GM18520 (cell line): ENCODE data around the gene ESRRB.

ENCODE experiments used
- ATAC-seq: cut with Tn5 transposase; IDR thresholded peaks from one replicate; pipeline ENCODE4 v1.9.1; 2021; ENCODE audit not compliant: unreplicated experiment

ESRRB gene

GRCh38 chr14:76537906-76538647 lies 162.1 kb downstream of the ESRRB start:
- ATAC-seq: no peak

DNA sequence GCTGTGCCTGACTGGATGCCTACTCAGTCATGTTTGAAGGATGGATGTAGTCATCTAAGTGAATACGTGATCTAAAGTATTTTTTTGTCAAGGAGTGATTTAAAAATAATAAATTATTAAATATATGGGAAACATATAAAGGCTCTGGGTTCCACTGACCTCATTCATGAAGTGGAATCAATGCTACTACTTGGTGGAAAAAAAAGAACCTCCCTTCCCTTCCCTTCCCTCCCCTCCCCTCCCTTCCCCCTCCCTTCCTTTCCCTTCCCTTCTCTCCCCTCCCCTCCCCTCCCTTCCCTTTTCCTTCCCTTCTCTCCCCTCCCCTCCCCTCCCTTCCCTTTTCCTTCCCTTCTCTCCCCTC lies 162.7 kb downstream of the ESRRB start:
- no peak for ATAC-seq

GRCh38 chr14:76539130-76539529 lies 163.2 kb downstream of the ESRRB start:
- ATAC-seq: no peak

DNA sequence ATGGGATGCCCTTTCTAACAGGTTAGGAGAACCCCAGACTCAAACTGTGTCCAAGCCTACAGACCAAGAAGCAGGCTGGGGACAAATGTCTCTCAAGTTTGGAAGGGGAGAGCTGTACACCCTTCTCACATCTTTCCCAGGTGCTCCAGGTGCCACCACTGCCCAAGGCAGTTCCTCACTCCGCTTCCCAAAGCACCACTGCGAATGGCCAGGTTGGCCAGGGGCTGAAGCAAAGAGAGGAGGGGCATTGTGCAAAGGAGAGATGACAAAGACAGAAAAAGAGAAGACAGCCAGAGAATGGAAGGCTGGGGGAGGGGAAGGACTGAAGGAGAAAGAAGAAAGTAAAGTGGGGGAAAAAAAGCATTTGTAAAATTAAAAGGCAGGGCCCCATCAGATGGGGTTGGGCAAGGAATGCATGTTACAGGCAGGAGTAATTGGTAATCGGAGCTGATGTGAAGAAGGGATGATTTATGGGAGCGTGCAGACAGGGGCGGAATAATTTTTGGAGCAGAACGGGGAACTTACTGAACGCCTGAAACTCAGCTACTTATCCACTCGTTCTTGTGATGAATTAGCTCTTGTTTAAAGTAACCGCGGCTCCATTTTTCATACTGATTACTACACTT lies 165.8 kb downstream of the ESRRB start:
- no peak for ATAC-seq

GRCh38 chr14:76546426-76547221 lies 170.7 kb downstream of the ESRRB start:
- ATAC-seq: no peak

DNA sequence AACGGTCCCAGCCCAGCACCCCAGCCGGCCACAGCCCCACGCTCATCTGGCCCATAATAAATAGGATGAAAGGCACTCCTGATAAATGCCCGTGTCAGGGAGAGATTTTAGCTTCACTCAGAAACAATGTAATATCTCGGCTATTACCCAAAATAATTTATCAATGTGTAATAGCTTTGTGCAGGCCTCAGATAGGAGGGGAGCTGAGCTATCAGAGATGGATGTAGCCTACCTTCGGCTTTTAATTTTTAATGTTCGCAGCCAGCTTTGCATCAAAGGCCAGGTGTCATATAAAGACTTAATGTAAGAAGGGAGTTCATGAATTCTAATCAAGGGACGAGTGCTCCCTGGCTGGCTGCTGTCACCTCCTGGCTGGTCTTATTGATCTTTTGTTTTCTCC lies 171.9 kb downstream of the ESRRB start:
- ATAC-seq: no peak

DNA sequence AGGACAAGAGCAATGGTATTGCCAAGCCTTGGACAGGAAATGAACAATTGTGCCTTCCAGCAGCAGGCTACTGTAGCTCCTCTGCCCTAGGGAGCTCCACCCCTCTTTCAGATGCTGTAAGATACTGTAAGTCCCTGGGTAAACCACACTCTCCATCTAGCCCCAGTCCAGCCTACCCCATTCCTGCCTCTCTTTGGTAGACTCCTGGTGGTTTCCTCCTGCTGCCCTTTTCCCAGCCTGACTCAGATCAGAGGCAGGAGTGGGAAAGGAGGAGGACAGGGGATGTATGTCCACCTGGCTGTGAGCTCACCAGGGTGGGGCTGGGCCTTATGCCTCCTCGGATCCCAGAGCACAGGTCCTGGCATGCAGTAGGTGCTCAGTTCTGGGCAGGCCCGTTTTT lies 174.6 kb downstream of the ESRRB start:
- no peak for ATAC-seq

DNA sequence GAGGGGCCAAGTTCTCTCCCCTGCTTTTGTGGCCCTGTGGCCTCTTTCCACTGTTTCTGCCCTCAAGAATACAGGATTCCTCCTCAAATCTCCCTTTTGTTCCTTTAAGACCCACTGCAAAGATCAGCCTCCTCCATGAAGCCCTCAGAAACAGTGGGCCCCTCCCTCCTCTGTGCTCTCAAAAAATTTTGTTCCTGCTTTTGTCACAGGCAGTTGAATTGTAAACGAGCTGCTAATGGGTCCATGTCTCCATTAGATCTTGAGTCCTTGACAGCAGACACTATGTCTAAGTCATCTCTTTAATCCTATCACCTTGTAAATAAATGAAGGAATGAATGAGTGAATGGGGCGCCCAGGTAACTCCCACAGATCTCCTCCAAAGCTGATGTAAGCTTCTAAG lies 175.2 kb downstream of the ESRRB start:
- no peak for ATAC-seq
